22Rv1 (cell line): ENCODE measurements around the gene SPATS1.
"Not testable (repeated sequence)": the region's sequence is repeated elsewhere in the genome, so short reads cannot be mapped to it uniquely, and the experiment has no call there.

Experiments
- H3K27ac ChIP-seq: fragments of 450-650 bp; 2 replicates; pipeline ENCODE4 v1.5.1; 2017
- CTCF ChIP-seq: fragments of 450-650 bp; IDR thresholded peaks from 2 replicates; pipeline ENCODE4 v1.5.1; 2017; ENCODE audit warnings: mild to moderate bottlenecking
- ZFX ChIP-seq: fragments of 450-650 bp; IDR thresholded peaks from 2 replicates; pipeline ENCODE4 v1.6.1; 2017; ENCODE audit warnings: antibody characterized with exemption, borderline replicate concordance

Gene SPATS1

GRCh38 chr6:44327096-44327495, 15.4 kb upstream of the SPATS1 start:
- no peak for TF ChIP-seq CTCF

GRCh38 chr6:44327760-44328159, 14.7 kb upstream of the SPATS1 start:
- H3K27ac ChIP-seq = no peak overlapping the region
- no peak for TF ChIP-seq ZFX
- TF ChIP-seq CTCF = no peak

More at GRCh38 chr6:44327096-44327495, 15.4 kb upstream of the SPATS1 start:
- no peak overlapping the region for H3K27ac ChIP-seq

- H3K27ac ChIP-seq = not testable (repeated sequence)
Observed at GRCh38 chr6:44328203-44328602, 14.2 kb upstream of the SPATS1 start.

GRCh38 chr6:44329858-44330257, 12.6 kb upstream of the SPATS1 start:
- no peak for TF ChIP-seq CTCF
- no peak for TF ChIP-seq ZFX

GRCh38 chr6:44332585-44332984, 9.9 kb upstream of the SPATS1 start:
- TF ChIP-seq CTCF (no peak), ZFX (no peak)

More at GRCh38 chr6:44329858-44330257, 12.6 kb upstream of the SPATS1 start:
- H3K27ac ChIP-seq = no peak overlapping the region

GRCh38 chr6:44333273-44333919, 9.1 kb upstream of the SPATS1 start:
- H3K27ac ChIP-seq = no peak overlapping the region
- TF ChIP-seq CTCF = no peak
- no peak for TF ChIP-seq ZFX

More at GRCh38 chr6:44332585-44332984, 9.9 kb upstream of the SPATS1 start:
- H3K27ac ChIP-seq = no peak overlapping the region

GRCh38 chr6:44333942-44334341, 8.5 kb upstream of the SPATS1 start:
- TF ChIP-seq ZFX (no peak), CTCF (no peak)
- no peak overlapping the region for H3K27ac ChIP-seq

GRCh38 chr6:44335631-44336030, 6.8 kb upstream of the SPATS1 start:
- no peak overlapping the region for H3K27ac ChIP-seq
- no peak for TF ChIP-seq CTCF
- TF ChIP-seq ZFX = no peak
